ENCODE results near the gene CAST. TPM values are rescaled to one million over a fixed set of nuclear protein-coding genes. Genes with fewer than 3 reads are reported as not detected.
"Not testable (repeated sequence)": the region's sequence is repeated elsewhere in the genome, so short reads cannot be mapped to it uniquely, and the experiment has no call there.

The CAST gene, protein sequence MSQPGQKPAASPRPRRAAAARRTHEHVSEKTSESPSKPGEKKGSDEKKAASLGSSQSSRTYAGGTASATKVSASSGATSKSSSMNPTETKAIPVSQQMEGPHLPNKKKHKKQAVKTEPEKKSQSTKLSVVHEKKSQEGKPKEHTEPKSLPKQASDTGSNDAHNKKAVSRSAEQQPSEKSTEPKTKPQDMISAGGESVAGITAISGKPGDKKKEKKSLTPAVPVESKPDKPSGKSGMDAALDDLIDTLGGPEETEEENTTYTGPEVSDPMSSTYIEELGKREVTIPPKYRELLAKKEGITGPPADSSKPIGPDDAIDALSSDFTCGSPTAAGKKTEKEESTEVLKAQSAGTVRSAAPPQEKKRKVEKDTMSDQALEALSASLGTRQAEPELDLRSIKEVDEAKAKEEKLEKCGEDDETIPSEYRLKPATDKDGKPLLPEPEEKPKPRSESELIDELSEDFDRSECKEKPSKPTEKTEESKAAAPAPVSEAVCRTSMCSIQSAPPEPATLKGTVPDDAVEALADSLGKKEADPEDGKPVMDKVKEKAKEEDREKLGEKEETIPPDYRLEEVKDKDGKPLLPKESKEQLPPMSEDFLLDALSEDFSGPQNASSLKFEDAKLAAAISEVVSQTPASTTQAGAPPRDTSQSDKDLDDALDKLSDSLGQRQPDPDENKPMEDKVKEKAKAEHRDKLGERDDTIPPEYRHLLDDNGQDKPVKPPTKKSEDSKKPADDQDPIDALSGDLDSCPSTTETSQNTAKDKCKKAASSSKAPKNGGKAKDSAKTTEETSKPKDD
- polyA plus RNA-seq = 192 TPM
- long read RNA-seq, donor 1, full-length matches to known transcripts = 7 of 27 reads
- long read RNA-seq, donor 1, partial matches to known transcripts = 20 of 27 reads
- long read RNA-seq, donor 1, other reads (novel, unspliced or antisense) = 0 of 27 reads
- long read RNA-seq, donor 2, full-length matches to known transcripts = 10 of 128 reads
- long read RNA-seq, donor 2, partial matches to known transcripts = 118 of 128 reads
- long read RNA-seq, donor 2, other reads (novel, unspliced or antisense) = 0 of 128 reads
- long read RNA-seq, donor 3, full-length matches to known transcripts = 3 of 39 reads
- long read RNA-seq, donor 3, partial matches to known transcripts = 36 of 39 reads
- long read RNA-seq, donor 3, other reads (novel, unspliced or antisense) = 0 of 39 reads
- long read RNA-seq, donor 4, full-length matches to known transcripts = 1 of 1 reads
- long read RNA-seq, donor 4, partial matches to known transcripts = 0 of 1 reads
- long read RNA-seq, donor 4, other reads (novel, unspliced or antisense) = 0 of 1 reads
- long read RNA-seq, donor 5, partial matches to known transcripts = 43 of 44 reads
- long read RNA-seq, donor 5, other reads (novel, unspliced or antisense) = 0 of 44 reads
- long read RNA-seq, donor 6, full-length matches to known transcripts = 14 of 106 reads
- long read RNA-seq, donor 6, partial matches to known transcripts = 70 of 106 reads
- long read RNA-seq, donor 6, other reads (novel, unspliced or antisense) = 22 of 106 reads
- long read RNA-seq, donor 7, full-length matches to known transcripts = 3 of 22 reads
- long read RNA-seq, donor 7, partial matches to known transcripts = 19 of 22 reads
- long read RNA-seq, donor 7, other reads (novel, unspliced or antisense) = 0 of 22 reads
- long read RNA-seq, donor 8, full-length matches to known transcripts = 11 of 58 reads
- long read RNA-seq, donor 8, partial matches to known transcripts = 47 of 58 reads
- long read RNA-seq, donor 8, other reads (novel, unspliced or antisense) = 0 of 58 reads
- long read RNA-seq, donor 9, full-length matches to known transcripts = 3 of 41 reads
- long read RNA-seq, donor 9, partial matches to known transcripts = 38 of 41 reads
- long read RNA-seq, donor 9, other reads (novel, unspliced or antisense) = 0 of 41 reads
- long read RNA-seq, donor 10, full-length matches to known transcripts = 14 of 163 reads
- long read RNA-seq, donor 10, partial matches to known transcripts = 140 of 163 reads
- long read RNA-seq, donor 10, other reads (novel, unspliced or antisense) = 9 of 163 reads
- long read RNA-seq, donor 11, full-length matches to known transcripts = 12 of 12 reads
- long read RNA-seq, donor 11, partial matches to known transcripts = 0 of 12 reads
- long read RNA-seq, donor 11, other reads (novel, unspliced or antisense) = 0 of 12 reads

- peak within 1 kb of the TSS; percentile 89 for H3K27ac ChIP-seq (ENCODE audit: low read length)
- WGBS (ENCODE audit: insufficient coverage, low lambda C conversion rate) = no CpG with 5 or more reads among the region's 75 CpGs
- DNase-seq = peak; percentile 63 to 84
- H3K27me3 ChIP-seq (ENCODE audit: control insufficient read depth, insufficient read depth, low read length) = no peaks in the 10 kb centered on the region
- no peaks in the 10 kb centered on the region for H3K36me3 ChIP-seq (ENCODE audit: control insufficient read depth, insufficient read depth, low read length)
- H3K4me3 ChIP-seq (ENCODE audit: low read length) = peak within 1 kb of the TSS; percentile 84
- no peaks in the 10 kb centered on the region for H3K9me3 ChIP-seq (ENCODE audit: control insufficient read depth, low read depth, low read length)
- H3K4me1 ChIP-seq (ENCODE audit: control insufficient read depth, insufficient read depth, low read length) = peaks cover 16% of the 10 kb centered on the region
These were observed at the start of gene CAST for GRCh38 chr5:96661855-96662724. Gene CAST (plus strand): TSS chr5:96662376. CDS start chr5:96662423, 47 bp downstream.

DNA sequence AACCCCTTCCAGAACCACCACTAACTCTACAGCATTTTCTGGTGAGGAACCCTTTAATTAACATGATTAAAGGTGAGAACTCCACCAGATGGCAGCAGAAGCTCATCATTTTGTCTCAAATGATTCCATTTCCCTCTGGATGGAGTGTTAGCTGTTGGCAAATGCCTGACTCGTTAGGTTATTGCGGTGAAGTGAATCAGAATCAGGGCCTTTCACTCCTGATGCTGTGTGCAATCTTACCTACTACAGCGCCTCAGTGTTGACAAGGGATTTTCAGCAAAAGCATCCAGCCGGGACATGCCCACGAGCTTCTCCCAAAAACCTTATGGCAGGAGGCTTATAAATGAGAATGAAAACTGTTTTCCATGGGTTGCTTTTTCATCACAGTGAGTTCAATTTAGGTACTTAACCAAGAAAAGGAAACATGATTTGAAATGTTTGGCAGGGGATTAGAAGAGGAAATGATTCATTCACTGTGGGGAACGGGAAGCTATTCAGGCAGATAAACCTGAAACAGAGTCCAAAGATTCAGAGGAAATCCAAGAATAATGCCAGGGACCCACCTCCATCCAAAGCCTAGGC, 48.0 kb upstream of the CAST start:
- H3K36me3 ChIP-seq (ENCODE audit: control insufficient read depth, insufficient read depth, low read length) = no peaks in the 10 kb centered on the region
- peak overlapping the region; percentile 21 for H3K27ac ChIP-seq (ENCODE audit: low read length)
- peak; percentile 50 to 63 for DNase-seq
- no peaks in the 10 kb centered on the region for H3K27me3 ChIP-seq (ENCODE audit: control insufficient read depth, insufficient read depth, low read length)
- H3K4me3 ChIP-seq (ENCODE audit: low read length) = no peak overlapping the region
- peaks cover 7% of the 10 kb centered on the region for H3K4me1 ChIP-seq (ENCODE audit: control insufficient read depth, insufficient read depth, low read length)
- H3K9me3 ChIP-seq (ENCODE audit: control insufficient read depth, low read depth, low read length) = peaks cover 7% of the 10 kb centered on the region
- WGBS (ENCODE audit: insufficient coverage, low lambda C conversion rate) = 14% methylated on average over 2 of the region's 6 CpGs

DNA sequence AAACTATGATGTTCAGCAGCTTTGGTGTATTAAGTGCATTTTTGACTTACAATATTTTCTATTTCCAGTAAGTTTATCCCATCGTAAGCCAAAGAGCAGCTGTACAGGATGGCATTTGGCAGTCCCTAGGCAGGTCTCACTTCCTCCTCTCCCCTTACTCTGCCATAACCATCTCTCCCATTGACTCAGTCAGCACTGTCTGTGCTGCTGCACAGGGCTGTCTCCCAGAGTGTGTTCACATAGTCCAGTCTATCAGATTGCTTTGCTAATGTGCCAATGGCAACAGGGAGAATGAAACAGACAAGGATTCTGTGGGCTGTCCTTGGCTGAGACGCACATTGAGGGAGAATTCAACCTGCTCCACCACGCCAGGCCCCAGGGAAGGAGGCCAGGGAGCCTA, 47.0 kb upstream of the CAST start:
- H3K4me1 ChIP-seq (ENCODE audit: control insufficient read depth, insufficient read depth, low read length) = peaks cover 7% of the 10 kb centered on the region
- peaks cover 7% of the 10 kb centered on the region for H3K9me3 ChIP-seq (ENCODE audit: control insufficient read depth, low read depth, low read length)
- no peaks in the 10 kb centered on the region for H3K27me3 ChIP-seq (ENCODE audit: control insufficient read depth, insufficient read depth, low read length)
- no CpG with 5 or more reads among the region's 3 CpGs for WGBS (ENCODE audit: insufficient coverage, low lambda C conversion rate)
- no peak overlapping the region for H3K4me3 ChIP-seq (ENCODE audit: low read length)
- H3K27ac ChIP-seq (ENCODE audit: low read length) = no peak overlapping the region
- no peak for DNase-seq
- H3K36me3 ChIP-seq (ENCODE audit: control insufficient read depth, insufficient read depth, low read length) = no peaks in the 10 kb centered on the region

- Histone ChIP-seq H3K36me3 (ENCODE audit: control insufficient read depth, insufficient read depth, low read length) (no peaks in the 10 kb centered on the region), H3K9me3 (ENCODE audit: control insufficient read depth, low read depth, low read length) (peaks cover 7% of the 10 kb centered on the region), H3K4me1 (ENCODE audit: control insufficient read depth, insufficient read depth, low read length) (peaks cover 7% of the 10 kb centered on the region), H3K4me3 (ENCODE audit: low read length) (no peak overlapping the region), H3K27ac (ENCODE audit: low read length) (no peak overlapping the region), H3K27me3 (ENCODE audit: control insufficient read depth, insufficient read depth, low read length) (no peaks in the 10 kb centered on the region)
- no peak for DNase-seq
- 100% methylated on average over 1 of the region's 3 CpGs for WGBS (ENCODE audit: insufficient coverage, low lambda C conversion rate)
These were observed 45.4 kb upstream of the CAST start for GRCh38 chr5:96616801-96617200.

DNA sequence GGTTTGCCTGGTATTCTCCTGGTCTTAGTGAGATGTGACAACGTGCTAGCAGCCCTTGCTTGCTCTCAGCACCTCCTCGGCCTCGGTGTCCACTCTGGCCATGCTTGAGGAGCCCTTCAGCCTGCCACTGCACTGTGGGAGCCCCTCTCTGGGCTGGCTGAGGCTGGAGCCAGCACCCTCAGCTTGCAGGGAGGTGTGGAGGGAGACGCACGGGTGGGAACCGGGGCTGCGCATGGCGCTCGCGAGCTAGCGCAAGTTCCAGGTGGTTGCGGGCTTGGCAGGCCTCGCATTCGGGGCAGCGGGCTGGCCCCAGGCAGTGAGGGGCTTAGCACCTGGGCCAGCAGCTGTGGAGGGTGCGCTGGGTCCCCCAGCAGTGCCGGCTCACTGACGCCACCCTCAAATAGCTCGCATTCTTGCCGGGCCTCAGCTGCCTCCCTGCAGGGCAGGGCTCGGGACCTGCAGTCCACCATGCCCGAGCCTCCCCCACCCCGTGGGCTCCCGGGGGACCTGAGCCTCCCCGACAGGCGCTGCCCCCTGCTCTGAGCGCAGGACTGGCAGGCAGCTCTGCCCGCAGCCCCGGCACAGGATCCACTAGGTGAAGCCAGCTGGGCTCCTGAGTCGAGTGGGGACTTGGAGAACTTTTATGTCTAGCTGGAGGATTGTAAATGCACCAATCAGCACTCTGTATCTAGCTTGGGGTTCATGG, 43.7 kb upstream of the CAST start:
- H3K4me1 ChIP-seq (ENCODE audit: control insufficient read depth, insufficient read depth, low read length); DNase-seq: not testable (repeated sequence)
- no CpG with 5 or more reads among the region's 30 CpGs for whole genome bisulfite sequencing (ENCODE audit: insufficient coverage, low lambda C conversion rate)

GRCh38 chr5:96619946-96620345, 42.2 kb upstream of the CAST start:
- WGBS (ENCODE audit: insufficient coverage, low lambda C conversion rate) = 60% methylated on average over 1 of the region's 2 CpGs
- no peak for DNase-seq
- Histone ChIP-seq H3K4me1 (ENCODE audit: control insufficient read depth, insufficient read depth, low read length) (no peaks in the 10 kb centered on the region), H3K27me3 (ENCODE audit: control insufficient read depth, insufficient read depth, low read length) (no peaks in the 10 kb centered on the region), H3K36me3 (ENCODE audit: control insufficient read depth, insufficient read depth, low read length) (no peaks in the 10 kb centered on the region), H3K27ac (ENCODE audit: low read length) (no peak overlapping the region), H3K9me3 (ENCODE audit: control insufficient read depth, low read depth, low read length) (peaks cover 7% of the 10 kb centered on the region), H3K4me3 (ENCODE audit: low read length) (no peak overlapping the region)

More for the DNA sequence above, 43.7 kb upstream of the CAST start:
- not testable (repeated sequence) for H3K27ac ChIP-seq (ENCODE audit: low read length); H3K9me3 ChIP-seq (ENCODE audit: control insufficient read depth, low read depth, low read length); H3K4me3 ChIP-seq (ENCODE audit: low read length); H3K27me3 ChIP-seq (ENCODE audit: control insufficient read depth, insufficient read depth, low read length); H3K36me3 ChIP-seq (ENCODE audit: control insufficient read depth, insufficient read depth, low read length)

GRCh38 chr5:96624596-96624995, 37.6 kb upstream of the CAST start:
- peaks cover 4% of the 10 kb centered on the region for H3K4me1 ChIP-seq (ENCODE audit: control insufficient read depth, insufficient read depth, low read length)
- H3K4me3 ChIP-seq (ENCODE audit: low read length) = no peak overlapping the region
- H3K27ac ChIP-seq (ENCODE audit: low read length) = no peak overlapping the region
- no peaks in the 10 kb centered on the region for H3K9me3 ChIP-seq (ENCODE audit: control insufficient read depth, low read depth, low read length)
- H3K27me3 ChIP-seq (ENCODE audit: control insufficient read depth, insufficient read depth, low read length) = no peaks in the 10 kb centered on the region
- no peaks in the 10 kb centered on the region for H3K36me3 ChIP-seq (ENCODE audit: control insufficient read depth, insufficient read depth, low read length)
- WGBS (ENCODE audit: insufficient coverage, low lambda C conversion rate) = 60% methylated on average over 1 of the region's 3 CpGs
- no peak for DNase-seq

GRCh38 chr5:96625365-96625764, 36.8 kb upstream of the CAST start:
- H3K27ac ChIP-seq (ENCODE audit: low read length) = no peak overlapping the region
- H3K4me1 ChIP-seq (ENCODE audit: control insufficient read depth, insufficient read depth, low read length) = peaks cover 4% of the 10 kb centered on the region
- H3K4me3 ChIP-seq (ENCODE audit: low read length) = no peak overlapping the region
- no CpG with 5 or more reads among the region's 2 CpGs for WGBS (ENCODE audit: insufficient coverage, low lambda C conversion rate)
- H3K9me3 ChIP-seq (ENCODE audit: control insufficient read depth, low read depth, low read length) = no peaks in the 10 kb centered on the region
- no peak for DNase-seq
- no peaks in the 10 kb centered on the region for H3K27me3 ChIP-seq (ENCODE audit: control insufficient read depth, insufficient read depth, low read length)
- no peaks in the 10 kb centered on the region for H3K36me3 ChIP-seq (ENCODE audit: control insufficient read depth, insufficient read depth, low read length)
